Peyer's patch (tissue), 4 donors: ENCODE measurements around the gene CYP3A7.

Experiments
- POLR2A ChIP-seq, 2 donors: fragments of 450-650 bp; IDR thresholded peaks; one replicate each; pipeline ENCODE4 v1.5.1; 2017; ENCODE audit warnings: antibody characterized with exemption in 2 of 2, mild to moderate bottlenecking in 2 of 2, moderate library complexity in 2 of 2
- TF ChIP-seq, protein P1 (sequence below), 6 experiments: fragments of 450-650 bp in 4 of 6; fragments of 200-600 bp in 2 of 6; sonication (generic) in 1 of 6; IDR thresholded peaks; one replicate each; pipeline ENCODE4 v1.5.1; 2017 to 2019; ENCODE audit warnings: antibody characterized with exemption in 6 of 6, mild to moderate bottlenecking in 3 of 6, moderate library complexity in 1 of 6

DNA sequence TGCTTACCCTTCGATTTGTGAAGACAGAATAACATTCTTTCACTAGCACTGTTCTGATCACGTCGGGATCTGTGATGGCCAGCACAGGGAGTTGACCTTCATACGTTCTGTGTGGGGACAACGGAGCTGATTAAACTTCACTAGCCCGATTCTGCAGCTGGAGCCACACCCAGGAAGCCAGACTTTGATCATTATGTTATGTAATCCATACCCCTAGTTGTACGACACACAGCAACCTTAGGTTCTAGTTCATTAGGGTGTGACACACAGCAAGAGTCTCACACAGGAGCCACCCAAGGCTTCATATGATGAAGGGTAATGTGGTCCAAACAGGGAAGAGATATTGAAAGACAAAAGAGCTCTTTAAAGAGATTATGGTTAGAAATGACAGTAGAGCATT is 62.4 kb downstream of the CYP3A7 start:
- TF ChIP-seq, protein P1, sequence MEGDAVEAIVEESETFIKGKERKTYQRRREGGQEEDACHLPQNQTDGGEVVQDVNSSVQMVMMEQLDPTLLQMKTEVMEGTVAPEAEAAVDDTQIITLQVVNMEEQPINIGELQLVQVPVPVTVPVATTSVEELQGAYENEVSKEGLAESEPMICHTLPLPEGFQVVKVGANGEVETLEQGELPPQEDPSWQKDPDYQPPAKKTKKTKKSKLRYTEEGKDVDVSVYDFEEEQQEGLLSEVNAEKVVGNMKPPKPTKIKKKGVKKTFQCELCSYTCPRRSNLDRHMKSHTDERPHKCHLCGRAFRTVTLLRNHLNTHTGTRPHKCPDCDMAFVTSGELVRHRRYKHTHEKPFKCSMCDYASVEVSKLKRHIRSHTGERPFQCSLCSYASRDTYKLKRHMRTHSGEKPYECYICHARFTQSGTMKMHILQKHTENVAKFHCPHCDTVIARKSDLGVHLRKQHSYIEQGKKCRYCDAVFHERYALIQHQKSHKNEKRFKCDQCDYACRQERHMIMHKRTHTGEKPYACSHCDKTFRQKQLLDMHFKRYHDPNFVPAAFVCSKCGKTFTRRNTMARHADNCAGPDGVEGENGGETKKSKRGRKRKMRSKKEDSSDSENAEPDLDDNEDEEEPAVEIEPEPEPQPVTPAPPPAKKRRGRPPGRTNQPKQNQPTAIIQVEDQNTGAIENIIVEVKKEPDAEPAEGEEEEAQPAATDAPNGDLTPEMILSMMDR (IDR thresholded peaks at IDR 0.05): no peak
- TF ChIP-seq POLR2A (IDR thresholded peaks at IDR 0.05): peak in 1 of 2 donors; percentile 42
